HPDE6-E6E7 (cell line): ENCODE data around the gene EML6.

ENCODE experiments used
- DNase-seq: peaks from one replicate; pipeline ENCODE4 v3.0.0; 2011; ENCODE audit warnings: missing footprints; ENCODE audit errors: extremely low spot score

The EML6 gene

GRCh38 chr2:54945391-54946219 lies 222.1 kb downstream of the EML6 start:
- no peak for DNase-seq

GRCh38 chr2:54946220-54946805 lies 222.9 kb downstream of the EML6 start:
- no peak for DNase-seq

- no peak for DNase-seq
Observed at GRCh38 chr2:54947136-54947535, 223.7 kb downstream of the EML6 start.

- no peak for DNase-seq
Observed at GRCh38 chr2:54947646-54948045, 224.2 kb downstream of the EML6 start.

GRCh38 chr2:54948120-54948519 lies 224.7 kb downstream of the EML6 start:
- no peak for DNase-seq

- DNase-seq, result no peak
Observed at GRCh38 chr2:54949431-54949830, 226.0 kb downstream of the EML6 start.

- DNase-seq, result no peak
Observed at GRCh38 chr2:54950811-54951210, 227.3 kb downstream of the EML6 start.

- DNase-seq, result no peak
Observed at GRCh38 chr2:54952425-54952824, 229.0 kb downstream of the EML6 start.

- no peak for DNase-seq
Observed at GRCh38 chr2:54952978-54953456, 229.6 kb downstream of the EML6 start.

GRCh38 chr2:54954158-54954557 lies 230.7 kb downstream of the EML6 start:
- no peak for DNase-seq

- no peak for DNase-seq
Observed at GRCh38 chr2:54954705-54955357, 231.4 kb downstream of the EML6 start.

- no peak for DNase-seq
Observed at GRCh38 chr2:54955358-54956110, 232.1 kb downstream of the EML6 start.

GRCh38 chr2:54956111-54956627 lies 232.7 kb downstream of the EML6 start:
- DNase-seq, result no peak

- DNase-seq, result no peak
Observed at GRCh38 chr2:54957321-54957999, 234.0 kb downstream of the EML6 start.

GRCh38 chr2:54958717-54959371 lies 235.4 kb downstream of the EML6 start:
- no peak for DNase-seq

- no peak for DNase-seq
Observed at GRCh38 chr2:54960164-54960563, 236.7 kb downstream of the EML6 start.

GRCh38 chr2:54962511-54962910 lies 239.0 kb downstream of the EML6 start:
- DNase-seq, result no peak

- no peak for DNase-seq
Observed at GRCh38 chr2:54962935-54963440, 239.5 kb downstream of the EML6 start.

GRCh38 chr2:54963476-54963875 lies 240.0 kb downstream of the EML6 start:
- no peak for DNase-seq

- no peak for DNase-seq
Observed at GRCh38 chr2:54964271-54964670, 240.8 kb downstream of the EML6 start.
